Measurements from ENCODE around the gene MPP2.

The MPP2 gene

DNA sequence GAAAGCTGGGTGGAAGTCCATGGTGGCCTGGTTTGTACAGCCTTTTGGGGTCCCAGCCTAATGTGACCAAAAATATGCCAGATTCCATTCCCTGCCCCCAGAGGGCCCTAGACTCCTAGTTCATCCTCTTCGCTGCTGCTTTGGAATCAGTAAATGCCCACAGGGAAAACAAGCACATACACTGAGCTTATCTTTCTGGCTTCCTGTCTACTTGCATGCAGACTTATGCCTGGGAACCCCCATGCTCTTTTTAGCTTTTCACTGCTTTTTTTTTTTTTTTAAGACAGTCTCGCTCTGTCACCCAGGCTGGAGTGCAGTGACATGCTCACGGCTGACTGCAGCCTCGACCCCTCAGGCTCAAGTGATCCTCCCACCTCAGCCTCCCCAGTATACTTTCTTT is 66.5 kb downstream of the MPP2 start:
- 57% methylated on average over 1 of the region's 4 CpGs for WGBS (ENCODE audit: insufficient coverage)
- Histone ChIP-seq H3K27ac (ENCODE audit: insufficient read depth in 1 of 2, low read depth in 1 of 2, low read length in 2 of 2, poor library complexity in 1 of 2, severe bottlenecking in 2 of 2) (no peak overlapping the region), H3K4me1 (ENCODE audit: control extremely low read depth in 1 of 4, control insufficient read depth in 4 of 4, insufficient read depth in 4 of 4, low read length in 3 of 4) (peaks cover 0 to 4% (median under 1%) of the 10 kb centered on the region in 4 experiments), H3K36me3 (ENCODE audit: control insufficient read depth in 4 of 4, insufficient read depth in 4 of 4, low read length in 3 of 4) (no peaks in the 10 kb centered on the region), H3K9me3 (ENCODE audit: control extremely low read depth in 1 of 5, control insufficient read depth in 4 of 5, insufficient read depth in 2 of 5, low read depth in 1 of 5, low read length in 4 of 5) (no peaks in the 10 kb centered on the region), H3K27me3 (replicated peaks in 2 of 5; ENCODE audit: control insufficient read depth in 4 of 5, insufficient read depth in 5 of 5, low read length in 4 of 5) (no peaks in the 10 kb centered on the region), H3K4me3 (ENCODE audit: control insufficient read depth in 1 of 7, extremely low read depth in 1 of 7, insufficient read depth in 4 of 7, low read depth in 2 of 7, low read length in 6 of 7) (no peak overlapping the region)
- POLR2A ChIA-PET: no interaction called here
- CTCF ChIA-PET: interaction anchor here (0.7 to 2.0 kb wide), 9 partner anchors 11 to 142 kb away, joined by 3 to 7 read pairs (median 3); no protein-coding TSS in a partner anchor
- DNase-seq: peak; percentile 21 to 35 (median 31)

DNA sequence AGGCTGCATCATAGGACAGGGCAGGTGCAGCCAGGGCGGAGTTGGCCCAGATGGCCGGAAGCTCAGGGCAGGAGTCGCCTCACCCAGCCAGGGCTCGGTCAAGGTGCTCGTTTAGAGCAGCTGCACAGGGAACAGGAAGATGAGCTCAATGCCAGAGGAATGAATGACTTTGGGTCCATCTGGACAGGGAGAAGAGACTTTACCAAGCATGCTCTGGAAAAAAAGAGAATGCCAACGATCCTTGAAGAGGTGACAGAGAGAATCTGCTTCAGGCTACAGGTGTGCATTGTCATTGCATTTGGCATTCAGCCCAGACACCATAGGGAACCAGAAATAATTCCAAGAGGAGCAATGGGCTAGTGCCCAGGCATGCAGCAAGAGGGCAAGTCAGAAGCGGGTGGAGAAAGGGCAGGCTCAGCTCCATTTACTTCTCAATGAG is 67.6 kb downstream of the MPP2 start:
- ChIA-PET CTCF (interaction anchor here (1.0 to 2.0 kb wide), 3 partner anchors 14 to 16 kb away, joined by 3 to 4 read pairs (median 4); no protein-coding TSS in a partner anchor), POLR2A (interaction anchor here (0.6 kb wide), 1 partner anchor 1447 kb away, joined by 3 read pairs; no protein-coding TSS in a partner anchor)
- Histone ChIP-seq H3K4me3 (ENCODE audit: control insufficient read depth in 1 of 7, extremely low read depth in 1 of 7, insufficient read depth in 4 of 7, low read depth in 2 of 7, low read length in 6 of 7) (no peak overlapping the region), H3K27me3 (replicated peaks in 2 of 5; ENCODE audit: control insufficient read depth in 4 of 5, insufficient read depth in 5 of 5, low read length in 4 of 5) (no peaks in the 10 kb centered on the region), H3K36me3 (ENCODE audit: control insufficient read depth in 4 of 4, insufficient read depth in 4 of 4, low read length in 3 of 4) (no peaks in the 10 kb centered on the region), H3K27ac (ENCODE audit: insufficient read depth in 1 of 2, low read depth in 1 of 2, low read length in 2 of 2, poor library complexity in 1 of 2, severe bottlenecking in 2 of 2) (no peak overlapping the region), H3K4me1 (ENCODE audit: control extremely low read depth in 1 of 4, control insufficient read depth in 4 of 4, insufficient read depth in 4 of 4, low read length in 3 of 4) (peaks cover 0 to 4% (median 0%) of the 10 kb centered on the region in 4 experiments), H3K9me3 (ENCODE audit: control extremely low read depth in 1 of 5, control insufficient read depth in 4 of 5, insufficient read depth in 2 of 5, low read depth in 1 of 5, low read length in 4 of 5) (no peaks in the 10 kb centered on the region)
- WGBS (ENCODE audit: insufficient coverage): 78% methylated on average over 7 of the region's 7 CpGs
- no peak for DNase-seq

DNA sequence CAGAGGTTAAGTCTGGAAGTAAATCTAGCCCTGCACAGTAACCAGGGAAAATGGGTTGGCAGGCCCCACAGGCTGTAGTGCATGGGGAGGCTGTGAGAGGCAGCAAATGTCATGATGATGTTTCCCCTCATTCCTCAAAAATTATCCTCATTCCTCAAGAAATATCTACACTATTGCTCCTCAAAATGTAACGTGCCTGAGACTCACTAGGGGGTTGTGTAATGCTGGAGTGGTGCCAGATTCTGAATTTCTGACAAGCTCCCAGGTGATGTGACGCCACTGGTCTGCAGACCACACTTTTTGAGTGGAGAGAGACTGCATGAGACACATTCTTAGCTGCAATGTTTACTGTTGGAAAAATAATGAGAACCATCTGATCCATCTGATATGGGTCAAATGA is 73.2 kb downstream of the MPP2 start:
- Histone ChIP-seq H3K4me3 (ENCODE audit: control insufficient read depth in 1 of 7, extremely low read depth in 1 of 7, insufficient read depth in 4 of 7, low read depth in 2 of 7, low read length in 6 of 7) (peak overlapping the region in 2 of 7 experiments; percentile 66 to 78), H3K36me3 (ENCODE audit: control insufficient read depth in 4 of 4, insufficient read depth in 4 of 4, low read length in 3 of 4) (peaks cover 0 to 15% (median 4%) of the 10 kb centered on the region in 4 experiments), H3K9me3 (ENCODE audit: control extremely low read depth in 1 of 5, control insufficient read depth in 4 of 5, insufficient read depth in 2 of 5, low read depth in 1 of 5, low read length in 4 of 5) (no peaks in the 10 kb centered on the region), H3K4me1 (ENCODE audit: control extremely low read depth in 1 of 4, control insufficient read depth in 4 of 4, insufficient read depth in 4 of 4, low read length in 3 of 4) (peaks cover 0 to 26% (median 14%) of the 10 kb centered on the region in 4 experiments), H3K27me3 (replicated peaks in 2 of 5; ENCODE audit: control insufficient read depth in 4 of 5, insufficient read depth in 5 of 5, low read length in 4 of 5) (peaks cover 0 to 2% (median 0%) of the 10 kb centered on the region in 5 experiments), H3K27ac (ENCODE audit: insufficient read depth in 1 of 2, low read depth in 1 of 2, low read length in 2 of 2, poor library complexity in 1 of 2, severe bottlenecking in 2 of 2) (no peak overlapping the region)
- DNase-seq: no peak
- WGBS (ENCODE audit: insufficient coverage): 87% methylated on average over 2 of the region's 2 CpGs
- ChIA-PET POLR2A (no interaction called here), CTCF (interaction anchor here (0.8 to 0.9 kb wide), 2 partner anchors 12 to 15 kb away, joined by 3 to 4 read pairs; no protein-coding TSS in a partner anchor)

DNA sequence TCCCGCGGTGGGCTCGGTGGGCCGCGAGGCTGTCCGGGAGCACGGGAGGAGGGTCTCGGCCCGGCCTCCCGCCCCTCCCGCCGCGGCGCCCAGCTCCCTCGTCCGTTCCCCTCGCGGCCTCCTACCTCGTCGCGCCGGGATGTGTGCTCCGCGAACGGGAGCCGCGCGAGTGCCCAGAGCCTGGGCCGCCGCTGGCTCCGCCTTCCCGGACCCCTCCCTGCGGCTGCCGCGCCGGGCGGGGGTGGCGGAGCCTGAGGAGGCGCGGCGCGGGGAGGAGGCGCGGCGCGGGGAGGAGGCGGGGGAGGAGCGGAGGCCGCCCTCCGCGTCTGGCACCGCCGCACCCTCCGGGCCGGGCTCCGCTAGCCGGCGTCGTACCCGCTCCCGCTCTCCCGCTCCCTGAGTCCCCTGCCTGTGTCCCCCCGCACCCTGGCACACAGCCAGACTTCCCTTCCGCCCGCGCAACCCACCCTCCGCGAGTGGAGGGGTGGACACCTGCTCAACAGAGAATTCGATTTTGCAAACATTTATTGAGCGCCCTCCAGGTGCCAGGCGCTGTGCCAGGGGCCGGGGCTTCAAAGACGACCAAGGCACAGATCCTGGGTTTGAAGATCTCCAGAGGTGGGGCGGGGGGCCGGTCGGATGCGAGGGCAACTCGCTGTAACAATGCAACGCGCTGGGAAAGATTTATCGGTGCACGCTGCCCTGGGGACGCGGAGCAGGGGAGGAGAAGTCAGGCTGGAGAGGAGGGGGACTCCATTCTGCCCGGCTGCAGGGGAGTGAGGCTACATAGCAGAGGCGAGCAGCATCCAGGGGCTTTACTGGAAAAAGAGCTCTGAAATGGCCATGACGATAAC is 74.1 kb downstream of the MPP2 start, which contains the start of gene MPP3:
Gene MPP3, minus strand, starts transcription at position 171 of the 854 bp plus-strand sequence. CDS start 1,240 bp downstream, outside the sequence.
- POLR2A ChIA-PET: no interaction called here
- 2% methylated on average over 61 of the region's 87 CpGs for WGBS (ENCODE audit: insufficient coverage)
- peak within 1 kb of the TSS; percentile 39 to 78 (median 66) for H3K4me3 ChIP-seq (ENCODE audit: control insufficient read depth in 1 of 7, extremely low read depth in 1 of 7, insufficient read depth in 4 of 7, low read depth in 2 of 7, low read length in 6 of 7)
- peak; percentile 37 to 71 (median 64) for DNase-seq
- H3K27me3 ChIP-seq (replicated peaks in 2 of 5; ENCODE audit: control insufficient read depth in 4 of 5, insufficient read depth in 5 of 5, low read length in 4 of 5): peaks cover 0 to 2% (median 0%) of the 10 kb centered on the region in 5 experiments
- no peak within 1 kb of the TSS for H3K27ac ChIP-seq (ENCODE audit: insufficient read depth in 1 of 2, low read depth in 1 of 2, low read length in 2 of 2, poor library complexity in 1 of 2, severe bottlenecking in 2 of 2)
- peaks cover 0 to 15% (median 6%) of the 10 kb centered on the region in 4 experiments for H3K36me3 ChIP-seq (ENCODE audit: control insufficient read depth in 4 of 4, insufficient read depth in 4 of 4, low read length in 3 of 4)
- H3K4me1 ChIP-seq (ENCODE audit: control extremely low read depth in 1 of 4, control insufficient read depth in 4 of 4, insufficient read depth in 4 of 4, low read length in 3 of 4): peaks cover 0 to 26% (median 14%) of the 10 kb centered on the region in 4 experiments
- no peaks in the 10 kb centered on the region for H3K9me3 ChIP-seq (ENCODE audit: control extremely low read depth in 1 of 5, control insufficient read depth in 4 of 5, insufficient read depth in 2 of 5, low read depth in 1 of 5, low read length in 4 of 5)
- CTCF ChIA-PET: interaction anchor here (0.8 to 1.7 kb wide), 3 partner anchors 13 to 16 kb away, joined by 3 to 5 read pairs (median 4); partner anchors contain the start of gene CD300LG

DNA sequence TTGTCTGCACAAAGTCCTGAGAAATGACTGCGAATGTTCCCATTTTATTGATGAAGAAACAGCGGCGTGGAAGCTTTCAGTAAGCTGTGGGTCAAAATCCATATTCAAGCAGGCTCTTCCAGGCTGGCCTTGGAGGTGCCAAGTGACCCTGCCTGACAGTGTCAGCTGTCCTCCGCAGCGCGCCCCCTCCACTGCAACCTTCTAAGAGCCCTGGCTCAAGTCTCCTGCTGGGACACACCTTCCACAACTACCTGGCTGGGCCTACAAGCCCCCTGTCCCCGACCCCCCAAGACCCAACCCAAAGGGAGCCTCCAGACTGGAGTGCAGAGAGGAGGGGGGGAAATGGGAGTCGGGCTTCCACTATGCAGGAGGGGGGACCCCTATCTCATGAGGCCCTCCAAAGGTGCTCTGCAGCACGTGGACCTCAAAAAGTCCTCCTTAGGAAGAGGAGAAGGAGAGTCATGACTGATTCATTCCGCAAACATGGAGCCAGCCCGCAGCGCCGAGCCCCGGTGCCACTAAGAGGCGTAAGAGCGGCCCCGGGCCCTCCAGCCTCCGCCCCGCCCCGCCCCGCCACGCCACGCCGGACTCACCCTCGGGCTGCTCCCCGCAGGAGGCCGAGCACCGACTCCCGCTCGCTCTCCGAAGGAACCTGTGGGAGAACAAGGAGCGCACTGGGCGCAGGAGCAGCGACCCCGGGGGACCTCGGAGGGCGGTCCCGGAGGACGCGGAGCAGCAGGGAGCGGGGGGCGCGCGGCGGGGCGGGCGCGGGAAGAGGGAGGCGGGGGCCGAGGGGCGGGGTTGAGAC is 75.0 kb downstream of the MPP2 start:
- 11% methylated on average over 28 of the region's 51 CpGs for WGBS (ENCODE audit: insufficient coverage)
- peaks cover 0 to 2% (median 0%) of the 10 kb centered on the region in 5 experiments for H3K27me3 ChIP-seq (replicated peaks in 2 of 5; ENCODE audit: control insufficient read depth in 4 of 5, insufficient read depth in 5 of 5, low read length in 4 of 5)
- ChIA-PET POLR2A (no interaction called here), CTCF (interaction anchor here (1.6 to 1.7 kb wide), 2 partner anchors 9 to 14 kb away, joined by 4 to 5 read pairs; partner anchors contain the start of gene CD300LG)
- H3K9me3 ChIP-seq (ENCODE audit: control extremely low read depth in 1 of 5, control insufficient read depth in 4 of 5, insufficient read depth in 2 of 5, low read depth in 1 of 5, low read length in 4 of 5): no peaks in the 10 kb centered on the region
- H3K36me3 ChIP-seq (ENCODE audit: control insufficient read depth in 4 of 4, insufficient read depth in 4 of 4, low read length in 3 of 4): peaks cover 0 to 15% (median 6%) of the 10 kb centered on the region in 4 experiments
- H3K27ac ChIP-seq (ENCODE audit: insufficient read depth in 1 of 2, low read depth in 1 of 2, low read length in 2 of 2, poor library complexity in 1 of 2, severe bottlenecking in 2 of 2): no peak overlapping the region
- peaks cover 0 to 26% (median 14%) of the 10 kb centered on the region in 4 experiments for H3K4me1 ChIP-seq (ENCODE audit: control extremely low read depth in 1 of 4, control insufficient read depth in 4 of 4, insufficient read depth in 4 of 4, low read length in 3 of 4)
- DNase-seq: peak in 2 of 3 donors; percentile 19 to 38
- peak overlapping the region; percentile 39 to 78 (median 66) for H3K4me3 ChIP-seq (ENCODE audit: control insufficient read depth in 1 of 7, extremely low read depth in 1 of 7, insufficient read depth in 4 of 7, low read depth in 2 of 7, low read length in 6 of 7)

DNA sequence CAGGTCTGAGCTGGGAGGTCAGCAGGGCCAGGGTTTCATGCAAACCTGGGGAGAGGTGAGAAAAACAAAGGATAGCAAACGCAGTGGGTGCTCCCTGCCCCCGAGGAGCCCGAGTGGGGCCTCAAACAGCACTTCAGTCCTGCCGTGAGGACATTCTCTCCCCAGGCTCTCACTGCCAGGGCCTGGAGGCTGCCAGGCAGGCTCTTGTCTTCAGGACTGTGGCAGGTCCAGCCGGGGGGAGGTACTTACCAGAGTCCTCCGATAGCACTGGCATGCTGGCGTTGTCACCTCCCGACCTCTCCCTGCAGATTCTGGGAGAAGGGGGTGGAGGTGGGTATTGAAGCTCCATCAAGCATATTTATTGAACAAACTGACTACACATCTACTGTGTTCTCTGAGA is 75.7 kb downstream of the MPP2 start:
- WGBS (ENCODE audit: insufficient coverage): 94% methylated on average over 4 of the region's 8 CpGs
- Histone ChIP-seq H3K27me3 (replicated peaks in 2 of 5; ENCODE audit: control insufficient read depth in 4 of 5, insufficient read depth in 5 of 5, low read length in 4 of 5) (peaks cover 0 to 2% (median 0%) of the 10 kb centered on the region in 5 experiments), H3K36me3 (ENCODE audit: control insufficient read depth in 4 of 4, insufficient read depth in 4 of 4, low read length in 3 of 4) (peaks cover 0 to 15% (median 6%) of the 10 kb centered on the region in 4 experiments), H3K27ac (ENCODE audit: insufficient read depth in 1 of 2, low read depth in 1 of 2, low read length in 2 of 2, poor library complexity in 1 of 2, severe bottlenecking in 2 of 2) (no peak overlapping the region), H3K4me3 (ENCODE audit: control insufficient read depth in 1 of 7, extremely low read depth in 1 of 7, insufficient read depth in 4 of 7, low read depth in 2 of 7, low read length in 6 of 7) (peak overlapping the region in 1 of 7 experiments; percentile 66), H3K9me3 (ENCODE audit: control extremely low read depth in 1 of 5, control insufficient read depth in 4 of 5, insufficient read depth in 2 of 5, low read depth in 1 of 5, low read length in 4 of 5) (no peaks in the 10 kb centered on the region), H3K4me1 (ENCODE audit: control extremely low read depth in 1 of 4, control insufficient read depth in 4 of 4, insufficient read depth in 4 of 4, low read length in 3 of 4) (peaks cover 0 to 26% (median 14%) of the 10 kb centered on the region in 4 experiments)
- ChIA-PET CTCF (interaction anchor here (1.6 to 1.7 kb wide), 2 partner anchors 9 to 15 kb away, joined by 4 to 5 read pairs; partner anchors contain the start of gene CD300LG), POLR2A (no interaction called here)
- DNase-seq: no peak

Measured in common myeloid progenitor, CD34-positive (primary cell).